GM18505 (cell line): ENCODE data around the gene MEF2B.

ENCODE experiments used
- ATAC-seq: cut with Tn5 transposase; IDR thresholded peaks from one replicate; pipeline ENCODE4 v1.9.1; 2021; ENCODE audit not compliant: unreplicated experiment
- POLR2A ChIP-seq: IDR thresholded peaks from 4 replicates; pipeline ENCODE4 v1.6.1; 2011; ENCODE audit warnings: borderline replicate concordance; ENCODE audit not compliant: insufficient read depth, insufficient read length; ENCODE audit errors: extremely low read depth

Gene MEF2B

GRCh38 chr19:19205416-19206410, 35.6 kb upstream of the MEF2B start:
- no peak for ATAC-seq
- no peak for TF ChIP-seq POLR2A

- TF ChIP-seq POLR2A: no peak
- no peak for ATAC-seq
Measured at GRCh38 chr19:19204181-19204580, 34.1 kb upstream of the MEF2B start.

- peak; percentile 68 for TF ChIP-seq POLR2A
- peak; percentile 66 for ATAC-seq
Measured at GRCh38 chr19:19203012-19203856, 33.2 kb upstream of the MEF2B start, which contains the start of gene NR2C2AP. TSS of gene NR2C2AP (minus strand) at chr19:19203414. CDS start at chr19:19203060, 354 bp downstream.

GRCh38 chr19:19202707-19203011, 32.6 kb upstream of the MEF2B start:
- TF ChIP-seq POLR2A: no peak
- ATAC-seq: no peak

GRCh38 chr19:19201697-19202630, 31.9 kb upstream of the MEF2B start:
- ATAC-seq: no peak
- TF ChIP-seq POLR2A: no peak

- TF ChIP-seq POLR2A: no peak
Measured at GRCh38 chr19:19193926-19194325, 23.9 kb upstream of the MEF2B start.

GRCh38 chr19:19192910-19193423, 22.9 kb upstream of the MEF2B start:
- peak; percentile 59 for TF ChIP-seq POLR2A
- ATAC-seq: no peak

More at GRCh38 chr19:19193926-19194325, 23.9 kb upstream of the MEF2B start:
- no peak for ATAC-seq

- TF ChIP-seq POLR2A: peak; percentile 78
- peak; percentile 74 for ATAC-seq
Measured at GRCh38 chr19:19192078-19192882, 22.2 kb upstream of the MEF2B start, which contains the start of the genes BORCS8 and RFXANK. TSS of gene BORCS8 (minus strand) at chr19:19192152. CDS start at chr19:19192117, 35 bp downstream. TSS of gene RFXANK (plus strand) at chr19:19192258. CDS start at chr19:19193947, 1,689 bp downstream.

- TF ChIP-seq POLR2A: no peak
- ATAC-seq: peak; percentile 1
Measured at GRCh38 chr19:19191768-19192077, 21.7 kb upstream of the MEF2B start.

- no peak for TF ChIP-seq POLR2A
- ATAC-seq: no peak
Measured at GRCh38 chr19:19186742-19187141, 16.7 kb upstream of the MEF2B start.

GRCh38 chr19:19185853-19186740, 16.0 kb upstream of the MEF2B start:
- ATAC-seq: no peak

More at GRCh38 chr19:19185853-19186740, 16.0 kb upstream of the MEF2B start:
- no peak for TF ChIP-seq POLR2A
